CD4-positive, alpha-beta T cell treated with Interleukin-4 for 4 hours (primary cell): Measurements from ENCODE around the gene DZIP3.

ENCODE experiments used
- DNase-seq: peaks from one replicate; pipeline ENCODE4 v3.0.0-alpha.2; 2020

Gene DZIP3

GRCh38 chr3:108698461-108698860 is 108.9 kb downstream of the DZIP3 start:
- no peak for DNase-seq

- no peak for DNase-seq
These were observed 115.5 kb downstream of the DZIP3 start for GRCh38 chr3:108705045-108705444.

GRCh38 chr3:108713009-108713516 is 123.5 kb downstream of the DZIP3 start:
- DNase-seq = no peak

- DNase-seq = no peak
These were observed 124.3 kb downstream of the DZIP3 start for GRCh38 chr3:108713816-108714215.

- no peak for DNase-seq
These were observed 128.9 kb downstream of the DZIP3 start for GRCh38 chr3:108718454-108718853.

GRCh38 chr3:108719178-108719806 is 129.8 kb downstream of the DZIP3 start:
- no peak for DNase-seq

- DNase-seq = no peak
These were observed 133.2 kb downstream of the DZIP3 start for GRCh38 chr3:108722724-108723123.

GRCh38 chr3:108724101-108724500 is 134.6 kb downstream of the DZIP3 start:
- DNase-seq = no peak

GRCh38 chr3:108728105-108728504 is 138.6 kb downstream of the DZIP3 start:
- no peak for DNase-seq

- DNase-seq = no peak
These were observed 139.4 kb downstream of the DZIP3 start for GRCh38 chr3:108728934-108729333.

- DNase-seq = no peak
These were observed 147.3 kb downstream of the DZIP3 start for GRCh38 chr3:108736821-108737220.

- DNase-seq = no peak
These were observed 153.4 kb downstream of the DZIP3 start for GRCh38 chr3:108742929-108743328.
